WTC11 (cell line): ENCODE data around the gene APCDD1. TPM values are rescaled to one million over a fixed set of nuclear protein-coding genes. Genes with fewer than 3 reads are reported as not detected.

Experiments
- ATAC-seq: fragments of 200-7000 bp; cut with Tn5 transposase; 2 replicates; pipeline ENCODE4 v1.10.0; 2021; ENCODE audit warnings: mild to moderate bottlenecking, moderate library complexity
- CTCF ChIA-PET: fragments of 300-600 bp; sonication (Branson Sonifier 250); formaldehyde crosslinking; loops from one replicate; lab custom pipeline; 2021; ENCODE audit warnings: antibody characterized with exemption; lab: Charles Lee
- POLR2A ChIA-PET: fragments of 350-600 bp; sonication (Branson Sonifier 250); formaldehyde crosslinking; loops from one replicate; lab custom pipeline; 2021; ENCODE audit warnings: antibody characterized with exemption; lab: Charles Lee
- DNase-seq: peaks from one replicate; pipeline ENCODE4 v3.0.0; 2021; ENCODE audit warnings: low spot score
- H3K27ac Mint-ChIP-seq: 2 replicates; pipeline ENCODE4 v1.8.0; 2021; ENCODE audit warnings: mixed read lengths
- H3K27me3 Mint-ChIP-seq: 2 replicates; pipeline ENCODE4 v1.8.0; 2021; ENCODE audit warnings: low read depth, mild to moderate bottlenecking, moderate library complexity, mixed read lengths
- H3K36me3 Mint-ChIP-seq: 2 replicates; pipeline ENCODE4 v1.8.0; 2021; ENCODE audit warnings: mixed read lengths
- H3K4me1 Mint-ChIP-seq: 2 replicates; pipeline ENCODE4 v1.8.0; 2022; ENCODE audit warnings: mixed read lengths
- H3K4me3 Mint-ChIP-seq: 2 replicates; pipeline ENCODE4 v1.8.0; 2021; ENCODE audit warnings: mild to moderate bottlenecking, moderate library complexity, mixed read lengths
- H3K9me3 Mint-ChIP-seq: 2 replicates; pipeline ENCODE4 v1.8.0; 2021; ENCODE audit warnings: mixed read lengths
- CBFB ChIP-seq: sonication (generic); formaldehyde crosslinking; IDR thresholded peaks from 2 replicates; pipeline ENCODE4 v1.8.1; 2022; ENCODE audit warnings: mild to moderate bottlenecking, low read depth, missing genetic modification reagents
- CREB1 ChIP-seq: sonication (generic); formaldehyde crosslinking; IDR thresholded peaks from 2 replicates; pipeline ENCODE4 v1.8.0; 2023; ENCODE audit warnings: mild to moderate bottlenecking, missing genetic modification reagents
- CREM ChIP-seq: sonication (generic); formaldehyde crosslinking; IDR thresholded peaks from 2 replicates; pipeline ENCODE4 v1.8.1; 2022; ENCODE audit warnings: mild to moderate bottlenecking, missing genetic modification reagents, moderate library complexity
- EMX1 ChIP-seq: fragments of 250-450 bp; sonication (Bioruptor Pico); IDR thresholded peaks from 2 replicates; pipeline ENCODE4 v1.8.0; 2021; ENCODE audit warnings: mild to moderate bottlenecking
- FOXK1 ChIP-seq: sonication (generic); formaldehyde crosslinking; IDR thresholded peaks from 2 replicates; pipeline ENCODE4 v1.8.0; 2022; ENCODE audit warnings: mild to moderate bottlenecking, moderate library complexity, missing genetic modification reagents
- FOXP4 ChIP-seq: sonication (generic); formaldehyde crosslinking; IDR thresholded peaks from 2 replicates; pipeline ENCODE4 v1.8.0; 2022; ENCODE audit warnings: mild to moderate bottlenecking, missing genetic modification reagents
- HMGA2 ChIP-seq: fragments of 250-450 bp; sonication (Bioruptor Pico); IDR thresholded peaks from 2 replicates; pipeline ENCODE4 v1.4.0; 2021; ENCODE audit warnings: mild to moderate bottlenecking, moderate library complexity
- JAZF1 ChIP-seq: fragments of 250-450 bp; sonication (Bioruptor Pico); IDR thresholded peaks from 2 replicates; pipeline ENCODE4 v1.9.0; 2021; ENCODE audit warnings: moderate library complexity, mild to moderate bottlenecking, inconsistent platforms
- MXD4 ChIP-seq: fragments of 250-450 bp; sonication (Bioruptor Pico); IDR thresholded peaks from 2 replicates; pipeline ENCODE4 v1.8.0; 2021; ENCODE audit warnings: mild to moderate bottlenecking, moderate library complexity, borderline replicate concordance
- NR1H2 ChIP-seq: sonication (generic); formaldehyde crosslinking; IDR thresholded peaks from 2 replicates; pipeline ENCODE4 v1.9.0; 2021; ENCODE audit warnings: mild to moderate bottlenecking, moderate library complexity, missing genetic modification reagents
- RORB ChIP-seq: fragments of 250-450 bp; sonication (Bioruptor Pico); IDR thresholded peaks from 2 replicates; pipeline ENCODE4 v1.9.0; 2021; ENCODE audit warnings: mild to moderate bottlenecking
- SMAD3 ChIP-seq: sonication (generic); formaldehyde crosslinking; IDR thresholded peaks from 2 replicates; pipeline ENCODE4 v1.8.0; 2022; ENCODE audit warnings: missing genetic modification reagents, mild to moderate bottlenecking, borderline replicate concordance
- TCF7 ChIP-seq: sonication (generic); formaldehyde crosslinking; IDR thresholded peaks from 2 replicates; pipeline ENCODE4 v1.8.0; 2022; ENCODE audit warnings: mild to moderate bottlenecking, low read depth, missing genetic modification reagents, moderate library complexity
- TEAD1 ChIP-seq: sonication (generic); formaldehyde crosslinking; IDR thresholded peaks from 2 replicates; pipeline ENCODE4 v1.8.0; 2022; ENCODE audit warnings: mild to moderate bottlenecking, missing genetic modification reagents
- USF1 ChIP-seq: sonication (generic); formaldehyde crosslinking; IDR thresholded peaks from 2 replicates; pipeline ENCODE4 v1.8.0; 2022; ENCODE audit warnings: mild to moderate bottlenecking, missing genetic modification reagents
- ZBTB21 ChIP-seq: sonication (generic); formaldehyde crosslinking; IDR thresholded peaks from 2 replicates; pipeline ENCODE4 v1.8.1; 2023; ENCODE audit warnings: mild to moderate bottlenecking, missing genetic modification reagents, borderline replicate concordance
- ZNF317 ChIP-seq: sonication (generic); formaldehyde crosslinking; IDR thresholded peaks from 2 replicates; pipeline ENCODE4 v1.8.1; 2023; ENCODE audit warnings: low read depth, mild to moderate bottlenecking, moderate library complexity, missing genetic modification reagents, borderline replicate concordance
- ZNF423 ChIP-seq: fragments of 250-450 bp; sonication (Bioruptor Pico); IDR thresholded peaks from 2 replicates; pipeline ENCODE4 v2.1.2; 2022; ENCODE audit warnings: mild to moderate bottlenecking, moderate library complexity
- total RNA-seq: library from RNA; stranded (reverse); gene quantifications from 3 replicates; pipeline ENCODE4 v1.2.3, GENCODE V29; 2021
- TF ChIP-seq, protein P1 (sequence below): sonication (generic); formaldehyde crosslinking; IDR thresholded peaks from 2 replicates; pipeline ENCODE4 v1.8.0; 2023; ENCODE audit warnings: missing genetic modification reagents
- TF ChIP-seq, protein P2 (sequence below): fragments of 250-450 bp; sonication (Bioruptor Pico); IDR thresholded peaks from 2 replicates; pipeline ENCODE4 v1.9.0; 2021; ENCODE audit warnings: moderate library complexity, mild to moderate bottlenecking, inconsistent platforms, borderline replicate concordance
- TF ChIP-seq, protein P3 (sequence below): sonication (generic); formaldehyde crosslinking; IDR thresholded peaks from 2 replicates; pipeline ENCODE4 v1.8.0; 2023; ENCODE audit warnings: mild to moderate bottlenecking, missing genetic modification reagents
- TF ChIP-seq, protein P4 (sequence below): sonication (generic); formaldehyde crosslinking; IDR thresholded peaks from 2 replicates; pipeline ENCODE4 v1.8.0; 2022; ENCODE audit warnings: mild to moderate bottlenecking, missing genetic modification reagents

The APCDD1 gene
- total RNA-seq, 1 experiment from 2014 or later, result 7.1 TPM

- TF ChIP-seq FOXP4 (CRISPR knock-in tag) (no peak), JAZF1 (no peak), HMGA2 (CRISPR knock-in tag) (no peak)
- TF ChIP-seq, protein P1, sequence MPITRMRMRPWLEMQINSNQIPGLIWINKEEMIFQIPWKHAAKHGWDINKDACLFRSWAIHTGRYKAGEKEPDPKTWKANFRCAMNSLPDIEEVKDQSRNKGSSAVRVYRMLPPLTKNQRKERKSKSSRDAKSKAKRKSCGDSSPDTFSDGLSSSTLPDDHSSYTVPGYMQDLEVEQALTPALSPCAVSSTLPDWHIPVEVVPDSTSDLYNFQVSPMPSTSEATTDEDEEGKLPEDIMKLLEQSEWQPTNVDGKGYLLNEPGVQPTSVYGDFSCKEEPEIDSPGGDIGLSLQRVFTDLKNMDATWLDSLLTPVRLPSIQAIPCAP (CRISPR knock-in tag), result no peak
Measured at GRCh38 chr18:10443001-10443400, 11.4 kb upstream of the APCDD1 start (continued).

GRCh38 chr18:10444314-10445006, 10.0 kb upstream of the APCDD1 start:
- TF ChIP-seq CREM (CRISPR knock-in tag), result no peak

GRCh38 chr18:10449396-10449795, 5.0 kb upstream of the APCDD1 start:
- no peaks in the 10 kb centered on the region for H3K36me3 Mint-ChIP-seq
- H3K4me3 Mint-ChIP-seq, result no peak overlapping the region
- peaks cover 21% of the 10 kb centered on the region for H3K27me3 Mint-ChIP-seq
- no peak for DNase-seq
- H3K27ac Mint-ChIP-seq, result no peak overlapping the region
- peaks cover 6% of the 10 kb centered on the region for H3K4me1 Mint-ChIP-seq
- no peaks in the 10 kb centered on the region for H3K9me3 Mint-ChIP-seq
- ATAC-seq, result no peak
- TF ChIP-seq EMX1 (CRISPR knock-in tag) (no peak), MXD4 (no peak), CREM (CRISPR knock-in tag) (no peak), ZBTB21 (CRISPR knock-in tag) (no peak), CREB1 (no peak), CBFB (CRISPR knock-in tag) (no peak), USF1 (CRISPR knock-in tag) (no peak)
- TF ChIP-seq, protein P2, sequence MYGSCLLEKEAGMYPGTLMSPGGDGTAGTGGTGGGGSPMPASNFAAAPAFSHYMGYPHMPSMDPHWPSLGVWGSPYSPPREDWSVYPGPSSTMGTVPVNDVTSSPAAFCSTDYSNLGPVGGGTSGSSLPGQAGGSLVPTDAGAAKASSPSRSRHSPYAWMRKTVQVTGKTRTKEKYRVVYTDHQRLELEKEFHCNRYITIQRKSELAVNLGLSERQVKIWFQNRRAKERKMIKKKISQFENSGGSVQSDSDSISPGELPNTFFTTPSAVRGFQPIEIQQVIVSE (CRISPR knock-in tag), result no peak
- TF ChIP-seq, protein P3, sequence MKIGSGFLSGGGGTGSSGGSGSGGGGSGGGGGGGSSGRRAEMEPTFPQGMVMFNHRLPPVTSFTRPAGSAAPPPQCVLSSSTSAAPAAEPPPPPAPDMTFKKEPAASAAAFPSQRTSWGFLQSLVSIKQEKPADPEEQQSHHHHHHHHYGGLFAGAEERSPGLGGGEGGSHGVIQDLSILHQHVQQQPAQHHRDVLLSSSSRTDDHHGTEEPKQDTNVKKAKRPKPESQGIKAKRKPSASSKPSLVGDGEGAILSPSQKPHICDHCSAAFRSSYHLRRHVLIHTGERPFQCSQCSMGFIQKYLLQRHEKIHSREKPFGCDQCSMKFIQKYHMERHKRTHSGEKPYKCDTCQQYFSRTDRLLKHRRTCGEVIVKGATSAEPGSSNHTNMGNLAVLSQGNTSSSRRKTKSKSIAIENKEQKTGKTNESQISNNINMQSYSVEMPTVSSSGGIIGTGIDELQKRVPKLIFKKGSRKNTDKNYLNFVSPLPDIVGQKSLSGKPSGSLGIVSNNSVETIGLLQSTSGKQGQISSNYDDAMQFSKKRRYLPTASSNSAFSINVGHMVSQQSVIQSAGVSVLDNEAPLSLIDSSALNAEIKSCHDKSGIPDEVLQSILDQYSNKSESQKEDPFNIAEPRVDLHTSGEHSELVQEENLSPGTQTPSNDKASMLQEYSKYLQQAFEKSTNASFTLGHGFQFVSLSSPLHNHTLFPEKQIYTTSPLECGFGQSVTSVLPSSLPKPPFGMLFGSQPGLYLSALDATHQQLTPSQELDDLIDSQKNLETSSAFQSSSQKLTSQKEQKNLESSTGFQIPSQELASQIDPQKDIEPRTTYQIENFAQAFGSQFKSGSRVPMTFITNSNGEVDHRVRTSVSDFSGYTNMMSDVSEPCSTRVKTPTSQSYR (CRISPR knock-in tag), result no peak
- POLR2A ChIA-PET, result no interaction called here
- CTCF ChIA-PET, result interaction anchor here (0.9 kb wide), 1 partner anchor 42 kb away, joined by 3 read pairs; no protein-coding TSS in a partner anchor

More at GRCh38 chr18:10444314-10445006, 10.0 kb upstream of the APCDD1 start:
- DNase-seq, result no peak
- Mint-ChIP-seq H3K36me3 (no peaks in the 10 kb centered on the region), H3K9me3 (no peaks in the 10 kb centered on the region), H3K27ac (no peak overlapping the region), H3K4me3 (no peak overlapping the region), H3K4me1 (peaks cover 7% of the 10 kb centered on the region), H3K27me3 (no peaks in the 10 kb centered on the region; the same call in none of the 2 replicates)
- ATAC-seq, result no peak
- CTCF ChIA-PET, result no interaction called here
- POLR2A ChIA-PET, result no interaction called here

DNA sequence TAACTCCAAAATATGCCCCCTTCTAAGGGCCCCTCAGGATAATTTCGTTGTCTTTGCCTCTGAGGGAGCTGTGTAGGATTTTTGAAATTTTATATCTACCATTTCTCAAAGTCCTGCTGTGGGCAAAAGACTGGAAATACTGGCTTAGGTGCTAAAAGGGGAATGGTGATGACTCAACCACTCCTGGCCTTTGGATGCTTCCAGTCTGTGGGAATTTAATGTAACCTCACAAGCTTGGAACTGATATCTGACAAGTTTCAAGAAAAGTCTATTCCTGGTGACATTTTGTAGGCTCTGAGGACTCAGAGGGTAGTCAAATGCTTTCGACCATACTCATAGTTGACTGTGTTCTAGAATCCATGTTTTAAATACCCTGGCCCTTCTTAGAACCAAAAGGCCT, 3.4 kb upstream of the APCDD1 start:
- Mint-ChIP-seq H3K9me3 (no peaks in the 10 kb centered on the region), H3K4me3 (no peak overlapping the region), H3K27me3 (peaks cover 31% of the 10 kb centered on the region), H3K4me1 (peaks cover 11% of the 10 kb centered on the region), H3K36me3 (no peaks in the 10 kb centered on the region), H3K27ac (no peak overlapping the region)
- DNase-seq (no peak), ATAC-seq (no peak)
- TF ChIP-seq SMAD3 (no peak), FOXK1 (CRISPR knock-in tag) (no peak), CREB1 (no peak), TEAD1 (CRISPR knock-in tag) (no peak), ZNF423 (CRISPR knock-in tag) (no peak), NR1H2 (CRISPR knock-in tag) (no peak), RORB (no peak), ZNF317 (no peak), TCF7 (CRISPR knock-in tag) (no peak)
- TF ChIP-seq, protein P4, sequence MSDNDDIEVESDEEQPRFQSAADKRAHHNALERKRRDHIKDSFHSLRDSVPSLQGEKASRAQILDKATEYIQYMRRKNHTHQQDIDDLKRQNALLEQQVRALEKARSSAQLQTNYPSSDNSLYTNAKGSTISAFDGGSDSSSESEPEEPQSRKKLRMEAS (CRISPR knock-in tag), result no peak
- ChIA-PET CTCF (no interaction called here), POLR2A (no interaction called here)
